B cell (primary cell): ENCODE data around the gene CHODL. TPM values are rescaled to one million over a fixed set of nuclear protein-coding genes. Genes with fewer than 3 reads are reported as not detected.

Experiments used
- ATAC-seq: fragments of 200-7000 bp; cut with Tn5 transposase; one replicate; pipeline ENCODE4 v1.10.0; 2021; ENCODE audit warnings: low read depth, mild to moderate bottlenecking, moderate number of reproducible peaks, moderate library complexity
- CTCF ChIA-PET: fragments of 350-600 bp; sonication (Branson Sonifier 250); formaldehyde crosslinking; loops from one replicate; lab custom pipeline; 2021; ENCODE audit warnings: antibody characterized with exemption, inconsistent platforms; lab: Charles Lee
- POLR2A ChIA-PET: fragments of 350-600 bp; sonication (Branson Sonifier 250); formaldehyde crosslinking; loops from one replicate; lab custom pipeline; 2021; ENCODE audit warnings: antibody characterized with exemption; lab: Charles Lee
- DNase-seq: peaks from one replicate; pipeline ENCODE4 v3.0.0; 2013
- H2AFZ ChIP-seq: 2 replicates; pipeline ENCODE4 v1.6.1; 2012; ENCODE audit warnings: mild to moderate bottlenecking, low read depth, low read length; ENCODE audit not compliant: insufficient read depth, poor library complexity, severe bottlenecking
- H3K27ac ChIP-seq, 2 donors: 1 replicate in 1 of 2; 2 replicates in 1 of 2; pipeline ENCODE4 v1.5.1; 2012 to 2013; ENCODE audit warnings: low read length in 2 of 2, mild to moderate bottlenecking in 2 of 2, moderate library complexity in 1 of 2
- H3K27me3 ChIP-seq, 4 experiments: fragments of 200-600 bp in 1 of 4; sonication (generic) in 1 of 4; replicated peaks in 1 of 4; 1 replicate in 2 of 4; 2 replicates in 2 of 4; pipeline versions ENCODE4 v1.6.1 to v1.7.0; 2013 to 2016; ENCODE audit warnings: low read length in 3 of 4, mild to moderate bottlenecking in 2 of 4, mixed read lengths in 1 of 4, moderate library complexity in 1 of 4; ENCODE audit not compliant: insufficient read depth in 4 of 4, control insufficient read depth in 3 of 4; ENCODE audit errors: control extremely low read depth in 1 of 4
- H3K36me3 ChIP-seq, 2 experiments: replicated peaks in 1 of 2; 1 replicate in 1 of 2; 2 replicates in 1 of 2; pipeline versions ENCODE4 v1.6.1 to v1.7.1; 2013; ENCODE audit warnings: low read length in 1 of 2; ENCODE audit not compliant: insufficient read depth in 2 of 2, control insufficient read depth in 1 of 2; ENCODE audit errors: control extremely low read depth in 1 of 2, extremely low read depth in 1 of 2
- H3K4me1 ChIP-seq, 2 donors: fragments of 200-600 bp in 1 of 2; sonication (generic) in 1 of 2; 1 replicate in 1 of 2; 2 replicates in 1 of 2; pipeline versions ENCODE4 v1.5.1 to v1.6.1; 2013 to 2017; ENCODE audit warnings: low read length in 2 of 2; ENCODE audit not compliant: control insufficient read depth in 2 of 2, insufficient read depth in 2 of 2
- H3K4me2 ChIP-seq: replicated peaks from 2 replicates; pipeline ENCODE3; 2012; ENCODE audit warnings: mild to moderate bottlenecking, low read depth, low read length; ENCODE audit not compliant: poor library complexity, severe bottlenecking
- H3K4me3 ChIP-seq, 5 experiments: fragments of 200-600 bp in 1 of 5; sonication (generic) in 1 of 5; 1 replicate in 3 of 5; 2 replicates in 2 of 5; pipeline versions ENCODE4 v1.5.1 to v1.7.0; 2011 to 2016; ENCODE audit warnings: low read length in 4 of 5, mild to moderate bottlenecking in 4 of 5, low read depth in 2 of 5, control low read depth in 1 of 5, moderate library complexity in 1 of 5; ENCODE audit not compliant: insufficient read depth in 1 of 5; ENCODE audit errors: control extremely low read depth in 1 of 5, extremely low read depth in 1 of 5
- H3K79me2 ChIP-seq: fragments of 200-600 bp; sonication (generic); one replicate; pipeline ENCODE4 v1.6.0; 2016; ENCODE audit warnings: low read length; ENCODE audit not compliant: control insufficient read depth, insufficient read depth
- H3K9ac ChIP-seq: fragments of 200-600 bp; sonication (generic); 2 replicates; pipeline ENCODE4 v1.6.1; 2017; ENCODE audit warnings: mild to moderate bottlenecking, low read length, moderate library complexity
- H3K9me3 ChIP-seq, 3 donors: one replicate each; pipeline versions ENCODE4 v1.6.1 to v1.7.1; 2013; ENCODE audit warnings: low read length in 2 of 3; ENCODE audit not compliant: control insufficient read depth in 2 of 3, insufficient read depth in 1 of 3; ENCODE audit errors: control extremely low read depth in 1 of 3
- H4K20me1 ChIP-seq: 2 replicates; pipeline ENCODE4 v1.6.0; 2012; ENCODE audit warnings: mild to moderate bottlenecking, low read length; ENCODE audit not compliant: insufficient read depth, control insufficient read depth, poor library complexity, severe bottlenecking
- H3K27ac Mint-ChIP-seq: one replicate; pipeline ENCODE4 v1.8.0; 2021; ENCODE audit warnings: mixed read lengths
- H3K27me3 Mint-ChIP-seq: one replicate; pipeline ENCODE4 v1.8.0; 2021; ENCODE audit warnings: mixed read lengths
- H3K4me1 Mint-ChIP-seq: one replicate; pipeline ENCODE4 v1.8.0; 2021; ENCODE audit warnings: mixed read lengths
- H3K4me3 Mint-ChIP-seq: one replicate; pipeline ENCODE4 v1.8.0; 2021; ENCODE audit warnings: mixed read lengths
- H3K9me3 Mint-ChIP-seq: one replicate; pipeline ENCODE4 v1.8.0; 2022; ENCODE audit warnings: mixed read lengths; ENCODE audit not compliant: insufficient read depth
- CTCF ChIP-seq: fragments of 200-600 bp; IDR thresholded peaks from one replicate; pipeline ENCODE4 v1.8.0; 2022; ENCODE audit warnings: antibody characterized with exemption, mild to moderate bottlenecking
- EZH2 ChIP-seq: IDR thresholded peaks from 2 replicates; pipeline ENCODE4 v1.6.1; 2012; ENCODE audit warnings: borderline replicate concordance, low read depth, mild to moderate bottlenecking, moderate library complexity, low read length; ENCODE audit not compliant: insufficient read depth, poor library complexity, severe bottlenecking
- WGBS: methylation state at CpG from one replicate; pipeline ENCODE4 v1.1.5; 2013; ENCODE audit warnings: missing lambda C conversion rate; ENCODE audit not compliant: insufficient coverage; 5-methylcytosine and 5-hydroxymethylcytosine counted together
- intact Hi-C: fragments of 100-400 bp; cut with micrococcal nuclease; formaldehyde crosslinking; loops from one replicate; pipeline ENCODE4 v1.10.0; 2022
- polyA plus RNA-seq: library from polyadenylated mRNA; depleted of rRNA; stranded (reverse); fragments of >200 nt; gene quantifications from 2 replicates; pipeline ENCODE4 v1.2.3, GENCODE V29; 2012
- total RNA-seq, 2 donors: library from RNA; stranded (reverse); fragments of 120-200 nt in 1 of 2; gene quantifications; 1 replicate in 1 of 2; 2 replicates in 1 of 2; pipeline versions ENCODE4 v1.2.3 to v1.2.4, GENCODE V29; 2013 to 2022

CHODL gene
- total and polyA plus RNA-seq, 2 donors (not counting 1 experiment from before 2014, with no cell fraction given): 0.04 to 0.20 TPM

DNA sequence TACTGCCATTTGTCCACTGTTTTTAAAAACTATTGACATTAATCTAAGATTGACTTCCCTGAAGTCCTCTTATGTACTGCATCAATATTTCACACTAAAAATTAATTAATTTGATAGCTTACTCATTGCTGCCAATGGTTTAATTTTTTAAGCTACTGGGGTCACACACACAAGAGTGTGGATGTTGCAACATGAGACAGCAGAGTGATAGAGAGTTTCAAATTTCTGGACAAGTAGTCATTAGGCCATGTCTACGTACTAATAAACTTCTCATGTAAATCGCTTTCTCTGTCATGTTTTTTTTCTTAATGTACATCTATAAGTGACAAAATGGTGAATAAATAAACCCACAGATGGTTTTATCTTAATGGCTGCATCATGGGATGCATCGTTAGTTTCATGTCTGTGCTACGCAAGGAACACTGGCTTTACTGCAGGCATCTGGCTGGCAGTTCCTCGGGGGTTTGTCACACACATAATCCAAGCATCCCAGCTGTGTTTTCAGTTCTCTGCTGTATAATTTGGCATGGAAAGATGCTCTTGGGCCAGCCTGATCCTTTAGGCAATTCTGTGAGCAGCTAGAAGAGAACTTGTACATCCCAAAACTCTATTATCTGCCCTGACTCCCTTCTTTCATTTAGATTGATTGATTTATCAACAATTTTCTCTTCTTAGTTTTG is 16.4 kb upstream of the CHODL start:
- Mint-ChIP-seq H3K27ac (no peak overlapping the region), H3K9me3 (no peaks in the 10 kb centered on the region), H3K27me3 (no peaks in the 10 kb centered on the region), H3K4me3 (no peak overlapping the region), H3K4me1 (no peaks in the 10 kb centered on the region)
- no peaks in the 10 kb centered on the region for H4K20me1 ChIP-seq
- H3K36me3 ChIP-seq: no peaks in the 10 kb centered on the region
- H3K9ac ChIP-seq: no peak overlapping the region
- H3K79me2 ChIP-seq: no peaks in the 10 kb centered on the region
- no CpG with 5 or more reads among the region's 5 CpGs for WGBS
- ATAC-seq (no peak), DNase-seq (no peak)
- no peaks in the 10 kb centered on the region for H3K4me1 ChIP-seq
- no peak overlapping the region for H3K4me3 ChIP-seq
- intact Hi-C loops: no loop called here
- no peak for TF ChIP-seq CTCF
- TF ChIP-seq EZH2: no peak
- no peak overlapping the region for H2AFZ ChIP-seq
- no peak overlapping the region for H3K27ac ChIP-seq
- CTCF ChIA-PET: no interaction called here
- no peaks in the 10 kb centered on the region for H3K9me3 ChIP-seq
- POLR2A ChIA-PET: no interaction called here
- H3K27me3 ChIP-seq: no peaks in the 10 kb centered on the region
- H3K4me2 ChIP-seq: no peak overlapping the region

GRCh38 chr21:18235545-18235944 is 9.1 kb upstream of the CHODL start:
- no peak overlapping the region for H3K9ac ChIP-seq
- Mint-ChIP-seq H3K9me3 (no peaks in the 10 kb centered on the region), H3K4me1 (no peaks in the 10 kb centered on the region), H3K27me3 (no peaks in the 10 kb centered on the region), H3K27ac (no peak overlapping the region), H3K4me3 (no peak overlapping the region)
- no peaks in the 10 kb centered on the region for H4K20me1 ChIP-seq
- H2AFZ ChIP-seq: no peak overlapping the region
- intact Hi-C loops: no loop called here
- no CpG with 5 or more reads among the region's 1 CpG for WGBS
- no peaks in the 10 kb centered on the region for H3K36me3 ChIP-seq
- H3K27ac ChIP-seq: no peak overlapping the region
- H3K4me2 ChIP-seq: no peak overlapping the region
- no peaks in the 10 kb centered on the region for H3K27me3 ChIP-seq
- DNase-seq: no peak
- no peaks in the 10 kb centered on the region for H3K79me2 ChIP-seq
- no peaks in the 10 kb centered on the region for H3K9me3 ChIP-seq
- no peak for ATAC-seq
- TF ChIP-seq CTCF: no peak
- no peaks in the 10 kb centered on the region for H3K4me1 ChIP-seq
- ChIA-PET POLR2A (no interaction called here), CTCF (no interaction called here)
- no peak overlapping the region for H3K4me3 ChIP-seq
